IPS-18c (cell line): ENCODE results near the gene DMBT1.

Experiments
- H3K4me3 ChIP-seq: 2 replicates; pipeline ENCODE4 v1.7.0; 2013; ENCODE audit warnings: low read depth, mild to moderate bottlenecking, low read length, moderate library complexity; ENCODE audit not compliant: insufficient read depth
- H3K9me3 ChIP-seq: one replicate; pipeline ENCODE4 v1.6.1; 2013; ENCODE audit warnings: mild to moderate bottlenecking, low read length, moderate library complexity; ENCODE audit not compliant: control insufficient read depth, insufficient read depth

DMBT1 gene

GRCh38 chr10:122671355-122671754 is 110.8 kb downstream of the DMBT1 start:
- no peak overlapping the region for H3K4me3 ChIP-seq
- H3K9me3 ChIP-seq = no peaks in the 10 kb centered on the region

DNA sequence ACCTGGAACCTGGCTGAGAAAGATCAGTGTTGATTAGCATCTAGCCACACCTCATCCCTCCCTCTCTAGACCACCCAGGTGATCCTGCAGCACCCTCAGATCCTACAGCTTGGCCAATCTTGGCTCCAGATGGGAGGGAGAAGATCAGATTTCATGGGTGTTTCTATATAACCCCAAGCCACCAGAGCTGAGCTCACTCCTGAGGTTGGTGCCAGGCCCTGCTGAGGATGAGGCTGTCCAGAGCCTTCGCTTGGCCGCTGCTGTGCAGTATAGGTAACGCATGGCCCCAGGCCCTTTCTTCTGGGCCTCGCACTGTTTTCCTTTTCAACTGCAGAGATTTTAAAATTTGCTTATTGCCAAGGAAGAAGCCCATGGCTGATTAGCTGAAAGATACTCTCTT is 112.1 kb downstream of the DMBT1 start:
- Histone ChIP-seq H3K4me3 (no peak overlapping the region), H3K9me3 (no peaks in the 10 kb centered on the region)

GRCh38 chr10:122673269-122673668 is 112.7 kb downstream of the DMBT1 start:
- no peaks in the 10 kb centered on the region for H3K9me3 ChIP-seq
- H3K4me3 ChIP-seq = no peak overlapping the region

GRCh38 chr10:122673731-122674130 is 113.2 kb downstream of the DMBT1 start:
- Histone ChIP-seq H3K4me3 (no peak overlapping the region), H3K9me3 (no peaks in the 10 kb centered on the region)

DNA sequence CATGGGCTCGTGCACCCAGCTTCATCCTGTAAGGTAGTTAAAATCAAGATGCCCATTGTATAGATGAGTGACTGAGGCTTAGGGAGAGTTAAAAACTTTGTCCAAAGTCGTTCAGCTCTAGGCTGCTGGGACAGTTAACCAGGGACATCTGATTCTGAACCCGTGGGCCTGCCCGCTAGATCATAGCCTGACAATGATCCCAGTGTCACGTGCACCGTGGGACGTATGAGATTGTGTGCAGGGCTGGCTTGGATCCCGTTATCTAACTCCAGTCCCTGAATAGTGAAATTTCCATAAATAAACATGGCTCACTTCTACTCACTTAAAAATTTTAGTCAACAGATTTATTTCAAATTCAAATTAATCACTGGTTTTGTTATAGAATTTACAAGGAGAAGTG is 114.2 kb downstream of the DMBT1 start:
- H3K4me3 ChIP-seq = no peak overlapping the region
- no peaks in the 10 kb centered on the region for H3K9me3 ChIP-seq

GRCh38 chr10:122675278-122675677 is 114.7 kb downstream of the DMBT1 start:
- Histone ChIP-seq H3K4me3 (no peak overlapping the region), H3K9me3 (no peaks in the 10 kb centered on the region)

- no peaks in the 10 kb centered on the region for H3K9me3 ChIP-seq
- H3K4me3 ChIP-seq = no peak overlapping the region
Measured at GRCh38 chr10:122678266-122678665, 117.7 kb downstream of the DMBT1 start.

GRCh38 chr10:122682522-122682921 is 122.0 kb downstream of the DMBT1 start:
- Histone ChIP-seq H3K9me3 (no peaks in the 10 kb centered on the region), H3K4me3 (no peak overlapping the region)

DNA sequence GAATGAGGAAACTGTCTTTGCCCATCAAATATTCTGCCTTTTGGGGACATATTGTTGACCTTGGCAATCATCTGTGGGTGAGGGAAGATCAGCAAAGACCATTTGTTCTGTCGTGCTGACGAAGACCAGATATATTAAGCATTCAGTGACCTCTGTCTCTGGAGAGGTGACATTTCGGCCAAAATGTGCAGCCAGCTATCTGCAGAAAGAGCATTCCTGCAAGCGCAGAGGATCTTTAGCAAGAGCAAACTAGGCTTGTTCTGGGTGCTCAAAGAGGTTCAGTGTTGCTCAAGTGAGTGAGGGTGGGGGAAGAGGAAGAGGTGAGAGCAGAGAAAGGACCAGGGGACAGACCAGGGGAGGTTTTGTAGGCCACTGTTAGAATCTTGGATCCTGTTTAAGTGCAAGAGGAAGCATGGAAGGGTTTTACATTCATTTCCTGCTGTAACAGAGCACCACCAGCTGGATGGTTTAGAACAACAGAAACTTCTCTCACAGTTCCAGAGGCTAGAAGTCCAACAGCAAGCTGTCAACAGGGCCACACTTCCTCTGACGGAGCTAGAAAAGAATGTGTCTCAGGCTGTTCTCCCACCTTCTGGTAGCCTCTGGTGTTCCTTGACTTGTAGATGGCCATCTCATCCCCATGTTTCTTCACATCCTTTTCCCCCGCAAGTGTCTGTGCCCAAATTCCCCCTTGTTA is 127.9 kb downstream of the DMBT1 start:
- H3K9me3 ChIP-seq = no peaks in the 10 kb centered on the region
- H3K4me3 ChIP-seq = no peak overlapping the region

DNA sequence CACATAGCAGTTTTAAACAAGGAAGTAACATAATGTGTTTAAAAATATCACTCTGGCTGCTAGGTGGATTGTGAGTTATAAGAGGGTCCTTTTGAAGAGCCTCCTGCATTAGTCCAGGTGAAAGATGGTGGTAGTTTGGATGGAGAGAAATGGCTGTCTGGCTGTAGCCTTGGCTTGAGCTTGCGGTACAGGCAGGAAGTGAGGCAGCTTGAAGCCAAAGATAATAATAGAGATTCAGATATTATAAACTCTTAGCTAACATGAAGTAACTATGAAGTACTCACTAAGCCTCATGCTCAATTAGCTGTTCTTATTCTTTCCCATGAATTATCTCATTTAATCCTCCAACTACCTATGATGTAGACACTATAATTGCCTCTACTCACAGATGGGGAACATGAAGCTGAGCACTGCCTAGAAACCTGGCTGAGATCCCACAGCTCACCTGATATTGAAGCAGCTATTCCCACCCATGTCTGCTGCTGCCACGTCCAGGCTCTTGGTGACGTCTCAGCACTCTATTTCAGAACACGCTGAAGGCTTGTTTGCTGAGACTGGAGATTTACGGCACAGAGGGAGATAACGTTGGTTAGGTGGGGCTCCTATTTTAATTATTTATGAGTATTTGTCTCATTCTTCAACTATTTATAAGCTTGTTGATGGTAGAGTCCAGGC is 128.7 kb downstream of the DMBT1 start:
- Histone ChIP-seq H3K4me3 (no peak overlapping the region), H3K9me3 (no peaks in the 10 kb centered on the region)

DNA sequence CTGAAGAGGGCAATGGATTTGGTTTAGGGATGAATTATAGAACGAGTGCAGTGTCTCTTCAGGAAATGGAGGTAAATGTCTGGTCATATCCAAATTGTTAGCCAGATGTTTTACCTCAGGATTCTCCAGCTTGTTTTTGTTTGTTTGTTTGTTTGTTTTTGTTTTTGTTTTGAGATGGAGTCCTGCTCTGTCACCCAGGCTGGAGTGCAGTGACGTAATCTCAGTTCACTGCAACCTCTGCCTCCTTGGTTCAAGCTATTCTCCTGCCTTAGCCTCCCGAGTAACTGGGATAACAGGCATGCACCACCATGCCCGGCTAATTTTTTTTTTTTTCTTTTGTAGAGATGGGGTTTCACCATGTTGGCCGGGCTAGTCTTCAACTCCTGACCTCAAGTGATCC is 132.2 kb downstream of the DMBT1 start:
- Histone ChIP-seq H3K4me3 (no peak overlapping the region), H3K9me3 (no peaks in the 10 kb centered on the region)
